HCT116 (cell line): ENCODE data around the gene FEM1B. TPM values are rescaled to one million over a fixed set of nuclear protein-coding genes. Genes with fewer than 3 reads are reported as not detected.

Experiments used
- ATAC-seq: fragments of 200-7000 bp; cut with Tn5 transposase; 2 replicates; pipeline ENCODE4 v1.9.1; 2020; ENCODE audit warnings: mild to moderate bottlenecking, moderate library complexity
- BruUV-seq: library from RNA; stranded (reverse); fragments of 400-500 nt; replicated peaks from 2 replicates; lab custom pipeline; 2021; lab: Mats Ljungman, UMichigan
- CTCF ChIA-PET: fragments of 300-600 bp; sonication (Branson Sonifier 250); formaldehyde crosslinking; loops from one replicate; lab custom pipeline; 2021; ENCODE audit warnings: antibody characterized with exemption; lab: Charles Lee
- POLR2A ChIA-PET: fragments of 300-600, 350-600 bp; sonication (Branson Sonifier 250); formaldehyde crosslinking; loops from one replicate; lab custom pipeline; 2021; ENCODE audit warnings: antibody characterized with exemption; lab: Charles Lee
- RAD21 ChIA-PET, 2 experiments: fragments of 300-600 bp; sonication (Branson Sonifier 250); formaldehyde crosslinking; loops; one replicate each; lab custom pipeline; 2023; ENCODE audit warnings: low total read pairs in 2 of 2; ENCODE audit not compliant: uncharacterized antibody in 2 of 2, unreplicated experiment in 2 of 2, low non-redundant PET in 1 of 2; lab: Charles Lee
- DNase-seq: peaks from one replicate; pipeline ENCODE4 v3.0.0-alpha.2; 2010; ENCODE audit warnings: low read depth, low spot score
- H2AFZ ChIP-seq: fragments of 200-600 bp; shearing (Covaris generic), sonication (generic); 2 replicates; pipeline ENCODE4 v1.6.1; 2017; ENCODE audit warnings: low read depth, mixed run types, mixed read lengths, antibody characterized with exemption, low read length; ENCODE audit not compliant: poor library complexity, severe bottlenecking
- H3K27ac ChIP-seq: 2 replicates; pipeline ENCODE4 v1.5.1; 2012; ENCODE audit warnings: low read depth, low read length
- H3K27me3 ChIP-seq: fragments of 200-600 bp; sonication (generic); 2 replicates; pipeline ENCODE4 v1.6.1; 2016; ENCODE audit warnings: mixed run types, low read length, mixed read lengths; ENCODE audit not compliant: insufficient read depth
- H3K36me3 ChIP-seq, 2 experiments: fragments of 200-500 bp in 1 of 2; fragments of 200-600 bp in 1 of 2; sonication (Bioruptor generic) in 1 of 2; sonication (generic) in 1 of 2; 2 replicates each; pipeline versions ENCODE4 v1.5.1 to v1.6.1; 2014 to 2016; ENCODE audit warnings: low read length in 2 of 2, inconsistent platforms in 1 of 2, mixed read lengths in 1 of 2, mixed run types in 1 of 2; ENCODE audit not compliant: insufficient read depth in 2 of 2, control insufficient read depth in 1 of 2
- H3K4me1 ChIP-seq, 2 experiments: fragments of 200-600 bp in 1 of 2; sonication (generic) in 1 of 2; 2 replicates each; pipeline versions ENCODE4 v1.5.1 to v1.6.1; 2012 to 2017; ENCODE audit warnings: low read length in 2 of 2, inconsistent platforms in 1 of 2, mild to moderate bottlenecking in 1 of 2, mixed read lengths in 1 of 2, mixed run types in 1 of 2, moderate library complexity in 1 of 2; ENCODE audit not compliant: insufficient read depth in 2 of 2, control insufficient read depth in 1 of 2
- H3K4me2 ChIP-seq: fragments of 200-600 bp; sonication (generic); 2 replicates; pipeline ENCODE4 v1.6.1; 2017; ENCODE audit warnings: mixed run types, low read length, mixed read lengths
- H3K4me3 ChIP-seq, 2 experiments: fragments of 200-600 bp in 1 of 2; sonication (generic) in 1 of 2; replicated peaks in 1 of 2; 2 replicates each; pipeline ENCODE4 v1.5.1; 2011 to 2016; ENCODE audit warnings: low read length in 2 of 2, control low read depth in 1 of 2, low read depth in 1 of 2, mild to moderate bottlenecking in 1 of 2, mixed read lengths in 1 of 2, mixed run types in 1 of 2
- H3K79me2 ChIP-seq: fragments of 200-600 bp; sonication (generic); 2 replicates; pipeline ENCODE4 v1.6.1; 2017; ENCODE audit warnings: mild to moderate bottlenecking, mixed run types, low read length, moderate library complexity, mixed read lengths; ENCODE audit not compliant: insufficient read depth
- H3K9ac ChIP-seq: fragments of 200-600 bp; sonication (generic); 2 replicates; pipeline ENCODE4 v1.6.1; 2016; ENCODE audit warnings: low read length, mixed read lengths
- H3K9me2 ChIP-seq: fragments of 200-600 bp; sonication (generic), shearing (Covaris generic); 2 replicates; pipeline ENCODE4 v1.6.1; 2017; ENCODE audit warnings: mixed run types, mild to moderate bottlenecking, moderate library complexity; ENCODE audit not compliant: insufficient read depth
- H3K9me3 ChIP-seq, 2 experiments: fragments of 200-500 bp in 1 of 2; fragments of 200-600 bp in 1 of 2; sonication (Bioruptor generic) in 1 of 2; sonication (generic) in 1 of 2; 2 replicates each; pipeline ENCODE4 v1.6.1; 2014 to 2017; ENCODE audit warnings: low read length in 2 of 2, mixed read lengths in 2 of 2, inconsistent platforms in 1 of 2, low read depth in 1 of 2, mild to moderate bottlenecking in 1 of 2, mixed run types in 1 of 2, moderate library complexity in 1 of 2; ENCODE audit not compliant: control insufficient read depth in 1 of 2, insufficient read depth in 1 of 2
- H4K20me1 ChIP-seq: fragments of 200-600 bp; sonication (generic), shearing (Covaris generic); 2 replicates; pipeline ENCODE4 v1.6.1; 2017; ENCODE audit warnings: mixed run types, mild to moderate bottlenecking, moderate library complexity; ENCODE audit not compliant: insufficient read depth
- CBX3 ChIP-seq: IDR thresholded peaks from 2 replicates; pipeline ENCODE4 v1.6.1; 2012; ENCODE audit warnings: low read depth
- CTCF ChIP-seq, 3 experiments: fragments of 200-600 bp in 1 of 3; sonication (generic) in 1 of 3; IDR thresholded peaks in 2 of 3; conservative IDR thresholded peaks in 1 of 3; 2 replicates each; pipeline ENCODE4 v1.5.1; 2012 to 2017; ENCODE audit warnings: low read depth in 2 of 3, low read length in 2 of 3, antibody characterized with exemption in 1 of 3, borderline replicate concordance in 1 of 3, control low read depth in 1 of 3, mild to moderate bottlenecking in 1 of 3, mixed read lengths in 1 of 3, mixed run types in 1 of 3, moderate library complexity in 1 of 3; ENCODE audit not compliant: insufficient read depth in 1 of 3
- EGR1 ChIP-seq: IDR thresholded peaks from 2 replicates; pipeline ENCODE4 v1.6.1; 2012; ENCODE audit warnings: low read depth
- EZH2 ChIP-seq: fragments of 200-600 bp; sonication (generic); IDR thresholded peaks from 2 replicates; pipeline ENCODE4 v1.6.1; 2017; ENCODE audit warnings: antibody characterized with exemption, mixed run types
- EZH2phosphoT487 ChIP-seq: fragments of 200-600 bp; IDR thresholded peaks from 2 replicates; pipeline ENCODE4 v1.6.1; 2018; ENCODE audit warnings: antibody characterized with exemption, borderline replicate concordance
- FOSL1 ChIP-seq: IDR thresholded peaks from 2 replicates; pipeline ENCODE4 v1.6.1; 2012; ENCODE audit warnings: low read depth
- JUND ChIP-seq: IDR thresholded peaks from 2 replicates; pipeline ENCODE4 v1.6.1; 2012
- SP1 ChIP-seq: IDR thresholded peaks from 2 replicates; pipeline ENCODE4 v1.6.1; 2012; ENCODE audit warnings: low read depth
- TCF7L2 ChIP-seq: IDR thresholded peaks from 2 replicates; pipeline ENCODE4 v1.7.0; 2011; ENCODE audit warnings: borderline replicate concordance, inconsistent platforms; ENCODE audit not compliant: insufficient read depth, insufficient read length; ENCODE audit errors: extremely low read depth
- YY1 ChIP-seq: IDR thresholded peaks from 2 replicates; pipeline ENCODE4 v1.6.1; 2011; ENCODE audit warnings: low read length, low read depth, moderate library complexity, mild to moderate bottlenecking; ENCODE audit not compliant: insufficient replicate concordance; ENCODE audit errors: extremely low read depth
- ZBTB33 ChIP-seq: IDR thresholded peaks from 2 replicates; pipeline ENCODE4 v1.6.1; 2011; ENCODE audit warnings: mild to moderate bottlenecking, low read length, moderate library complexity; ENCODE audit not compliant: insufficient replicate concordance; ENCODE audit errors: extremely low read depth
- ZFX ChIP-seq: fragments of 450-650 bp; IDR thresholded peaks from 2 replicates; pipeline ENCODE4 v1.6.1; 2017
- ZNF274 ChIP-seq: fragments of 200-500 bp; sonication (Bioruptor generic); IDR thresholded peaks from 2 replicates; pipeline ENCODE4 v1.6.1; 2014; ENCODE audit warnings: mild to moderate bottlenecking, low read depth, low read length, inconsistent platforms
- intact Hi-C: fragments of 100-400 bp; cut with micrococcal nuclease; formaldehyde crosslinking; loops from 2 replicates; pipeline ENCODE4 v1.10.0; 2022
- total RNA-seq: library from RNA; stranded (reverse); gene quantifications from one replicate; pipeline ENCODE4 v1.2.1, GENCODE V29; 2021; ENCODE audit not compliant: unreplicated experiment
- TF ChIP-seq, protein P1 (sequence below): IDR thresholded peaks from 2 replicates; pipeline ENCODE4 v1.6.1; 2012; ENCODE audit warnings: low read depth
- TF ChIP-seq, protein P2 (sequence below): IDR thresholded peaks from 2 replicates; pipeline ENCODE4 v1.6.1; 2012

The FEM1B gene
- total RNA-seq, 1 experiment from 2014 or later: 39.7 TPM

- Histone ChIP-seq H3K79me2 (no peaks in the 10 kb centered on the region), H2AFZ (no peak overlapping the region), H3K9ac (no peak overlapping the region), H3K9me2 (no peaks in the 10 kb centered on the region)
- ATAC-seq: no peak
- no TSS peak for BruUV-seq
- no peak for TF ChIP-seq EZH2
- TF ChIP-seq, protein P1, sequence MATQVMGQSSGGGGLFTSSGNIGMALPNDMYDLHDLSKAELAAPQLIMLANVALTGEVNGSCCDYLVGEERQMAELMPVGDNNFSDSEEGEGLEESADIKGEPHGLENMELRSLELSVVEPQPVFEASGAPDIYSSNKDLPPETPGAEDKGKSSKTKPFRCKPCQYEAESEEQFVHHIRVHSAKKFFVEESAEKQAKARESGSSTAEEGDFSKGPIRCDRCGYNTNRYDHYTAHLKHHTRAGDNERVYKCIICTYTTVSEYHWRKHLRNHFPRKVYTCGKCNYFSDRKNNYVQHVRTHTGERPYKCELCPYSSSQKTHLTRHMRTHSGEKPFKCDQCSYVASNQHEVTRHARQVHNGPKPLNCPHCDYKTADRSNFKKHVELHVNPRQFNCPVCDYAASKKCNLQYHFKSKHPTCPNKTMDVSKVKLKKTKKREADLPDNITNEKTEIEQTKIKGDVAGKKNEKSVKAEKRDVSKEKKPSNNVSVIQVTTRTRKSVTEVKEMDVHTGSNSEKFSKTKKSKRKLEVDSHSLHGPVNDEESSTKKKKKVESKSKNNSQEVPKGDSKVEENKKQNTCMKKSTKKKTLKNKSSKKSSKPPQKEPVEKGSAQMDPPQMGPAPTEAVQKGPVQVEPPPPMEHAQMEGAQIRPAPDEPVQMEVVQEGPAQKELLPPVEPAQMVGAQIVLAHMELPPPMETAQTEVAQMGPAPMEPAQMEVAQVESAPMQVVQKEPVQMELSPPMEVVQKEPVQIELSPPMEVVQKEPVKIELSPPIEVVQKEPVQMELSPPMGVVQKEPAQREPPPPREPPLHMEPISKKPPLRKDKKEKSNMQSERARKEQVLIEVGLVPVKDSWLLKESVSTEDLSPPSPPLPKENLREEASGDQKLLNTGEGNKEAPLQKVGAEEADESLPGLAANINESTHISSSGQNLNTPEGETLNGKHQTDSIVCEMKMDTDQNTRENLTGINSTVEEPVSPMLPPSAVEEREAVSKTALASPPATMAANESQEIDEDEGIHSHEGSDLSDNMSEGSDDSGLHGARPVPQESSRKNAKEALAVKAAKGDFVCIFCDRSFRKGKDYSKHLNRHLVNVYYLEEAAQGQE: no peak
- TF ChIP-seq, protein P2, sequence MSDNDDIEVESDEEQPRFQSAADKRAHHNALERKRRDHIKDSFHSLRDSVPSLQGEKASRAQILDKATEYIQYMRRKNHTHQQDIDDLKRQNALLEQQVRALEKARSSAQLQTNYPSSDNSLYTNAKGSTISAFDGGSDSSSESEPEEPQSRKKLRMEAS: no peak
- no peak for TF ChIP-seq EGR1
- no peak for TF ChIP-seq YY1
- TF ChIP-seq TCF7L2: no peak
- no peak for TF ChIP-seq ZBTB33
- no peak for TF ChIP-seq CBX3
- TF ChIP-seq SP1: no peak
- TF ChIP-seq FOSL1: no peak
- TF ChIP-seq JUND: no peak
- no peak for TF ChIP-seq ZFX
- TF ChIP-seq CTCF (IDR thresholded peaks at IDR 0.05 in 2 of 3, conservative IDR thresholded peaks at IDR 0.05 in 1 of 3; ENCODE audit: borderline replicate concordance in 1 of 3, insufficient read depth in 1 of 3, low read depth in 2 of 3, low read length in 2 of 3): no peak
- TF ChIP-seq ZNF274: no peak
- no peak for TF ChIP-seq EZH2phosphoT487
- TF ChIP-seq, all 23 proteins: peak for 0
- H3K27ac ChIP-seq: no peak overlapping the region
- ChIA-PET RAD21 (no interaction called here), POLR2A (no interaction called here), CTCF (interaction anchor here (0.8 kb wide), 1 partner anchor 240 kb away, joined by 3 read pairs; no protein-coding TSS in a partner anchor)
- DNase-seq: no peak
- H3K4me3 ChIP-seq: no peak overlapping the region
- H3K4me1 ChIP-seq: peaks cover 0 to 27% of the 10 kb centered on the region in 2 experiments; a peak in 3 of 4 replicates
- no peaks in the 10 kb centered on the region for H3K36me3 ChIP-seq
- intact Hi-C loops: no loop called here
- no peaks in the 10 kb centered on the region for H3K27me3 ChIP-seq
- no peaks in the 10 kb centered on the region for H3K9me3 ChIP-seq
- H3K4me2 ChIP-seq: no peak overlapping the region
- no peaks in the 10 kb centered on the region for H4K20me1 ChIP-seq
These were observed 31.5 kb downstream of the FEM1B start for GRCh38 chr15:68309024-68309423.
